Stimulated activated CD8-positive, alpha-beta memory T cell treated with anti-CD3 and anti-CD28 coated beads, Interleukin-15, amount 100 ng/mL, for 4 hours (primary cell): ENCODE data around the gene KRTAP10-3.

Experiments used
- DNase-seq, 2 donors: peaks; one replicate each; pipeline ENCODE4 v3.0.0-alpha.2; 2020; ENCODE audit warnings: low read depth in 2 of 2

The KRTAP10-3 gene

DNA sequence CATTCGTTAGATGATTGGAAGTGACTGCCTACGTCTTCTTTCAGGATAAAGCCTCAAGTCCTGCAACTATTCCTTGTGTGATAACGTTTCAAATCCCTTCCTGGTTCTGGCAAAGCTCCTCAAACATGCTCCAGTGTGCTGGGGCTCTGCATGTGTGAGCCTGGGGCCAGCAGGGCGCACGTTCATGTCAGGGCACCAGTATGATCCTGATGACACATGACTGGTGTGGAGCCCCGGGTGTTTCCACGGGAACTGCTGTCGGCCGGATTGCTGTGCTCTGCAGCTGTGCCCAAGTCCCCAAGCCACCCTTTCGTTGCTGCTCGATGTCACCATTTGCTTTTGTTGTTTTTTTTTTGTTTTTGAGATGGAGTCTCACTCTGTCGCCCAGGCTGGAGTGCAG, 39.9 kb downstream of the KRTAP10-3 start:
- no peak for DNase-seq

DNA sequence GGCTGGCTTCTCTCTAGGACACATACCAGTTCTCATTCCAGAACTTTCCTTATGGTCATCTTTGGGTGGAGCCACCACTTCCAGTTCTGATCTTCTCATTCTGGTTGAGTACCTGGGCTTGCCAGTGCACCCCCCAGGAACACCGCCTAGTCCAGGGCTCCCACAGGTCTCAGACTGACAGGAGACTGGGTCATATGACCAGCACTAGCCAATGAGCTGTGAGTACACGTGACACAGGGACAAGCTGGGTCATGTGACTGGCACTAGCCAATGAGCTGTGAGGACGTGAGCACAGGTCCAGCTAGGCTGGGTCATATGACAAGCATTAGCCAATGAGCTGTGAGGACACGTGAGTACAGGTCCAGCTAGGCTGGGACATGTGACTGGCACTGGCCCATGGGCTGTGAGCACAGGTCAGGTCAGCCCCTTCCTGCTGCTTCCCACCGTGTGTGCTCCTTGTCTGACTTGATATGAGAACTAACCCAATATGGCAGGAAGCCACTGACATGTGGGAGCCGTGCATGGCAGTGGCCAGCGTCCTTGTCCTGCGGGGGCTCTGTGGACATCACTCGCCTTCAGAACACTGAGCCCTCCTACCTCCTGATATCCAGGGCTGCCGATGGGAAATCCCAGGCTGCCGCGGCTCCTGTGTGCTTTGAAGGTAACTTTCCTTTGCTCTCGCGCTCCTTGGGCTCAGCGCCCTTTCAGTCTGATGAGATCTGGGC, 41.3 kb downstream of the KRTAP10-3 start:
- no peak for DNase-seq

DNA sequence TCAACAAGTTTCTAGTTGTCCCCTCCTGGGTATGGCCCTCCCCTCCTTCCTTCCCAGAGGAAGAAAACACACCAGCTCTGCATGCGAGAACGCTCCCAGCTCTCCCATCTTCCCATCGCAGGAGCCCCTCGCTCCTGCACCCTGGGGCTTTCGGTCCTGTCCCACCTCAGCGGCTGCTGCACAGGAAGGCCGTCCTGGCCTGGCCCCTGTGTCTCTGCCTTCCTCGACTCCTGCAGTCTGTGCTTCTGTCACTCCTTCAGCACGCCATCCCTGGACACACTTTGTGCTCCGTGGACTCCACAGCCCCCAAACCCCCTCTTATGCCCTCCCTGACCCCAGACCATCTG, 41.8 kb downstream of the KRTAP10-3 start:
- DNase-seq = no peak

DNA sequence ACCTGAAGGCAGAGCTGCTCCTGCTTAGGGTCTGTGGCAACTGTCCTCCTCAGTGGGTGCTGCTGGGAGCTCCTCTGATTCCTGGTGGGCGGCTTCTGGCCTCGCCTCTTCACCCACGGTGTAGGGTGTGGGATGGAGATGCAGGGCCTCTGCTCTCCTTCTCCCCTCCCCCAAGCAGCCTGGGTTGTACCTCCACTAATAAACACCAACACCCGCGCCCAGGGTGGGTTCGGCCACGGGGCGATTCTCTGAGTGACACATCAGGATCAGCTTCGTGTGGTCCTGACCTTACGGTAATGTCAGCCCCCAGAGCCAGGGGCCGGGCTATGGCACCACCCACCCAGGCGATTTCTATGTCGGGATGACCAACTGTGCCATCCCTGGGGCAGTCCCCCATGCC, 42.3 kb downstream of the KRTAP10-3 start:
- DNase-seq = no peak

DNA sequence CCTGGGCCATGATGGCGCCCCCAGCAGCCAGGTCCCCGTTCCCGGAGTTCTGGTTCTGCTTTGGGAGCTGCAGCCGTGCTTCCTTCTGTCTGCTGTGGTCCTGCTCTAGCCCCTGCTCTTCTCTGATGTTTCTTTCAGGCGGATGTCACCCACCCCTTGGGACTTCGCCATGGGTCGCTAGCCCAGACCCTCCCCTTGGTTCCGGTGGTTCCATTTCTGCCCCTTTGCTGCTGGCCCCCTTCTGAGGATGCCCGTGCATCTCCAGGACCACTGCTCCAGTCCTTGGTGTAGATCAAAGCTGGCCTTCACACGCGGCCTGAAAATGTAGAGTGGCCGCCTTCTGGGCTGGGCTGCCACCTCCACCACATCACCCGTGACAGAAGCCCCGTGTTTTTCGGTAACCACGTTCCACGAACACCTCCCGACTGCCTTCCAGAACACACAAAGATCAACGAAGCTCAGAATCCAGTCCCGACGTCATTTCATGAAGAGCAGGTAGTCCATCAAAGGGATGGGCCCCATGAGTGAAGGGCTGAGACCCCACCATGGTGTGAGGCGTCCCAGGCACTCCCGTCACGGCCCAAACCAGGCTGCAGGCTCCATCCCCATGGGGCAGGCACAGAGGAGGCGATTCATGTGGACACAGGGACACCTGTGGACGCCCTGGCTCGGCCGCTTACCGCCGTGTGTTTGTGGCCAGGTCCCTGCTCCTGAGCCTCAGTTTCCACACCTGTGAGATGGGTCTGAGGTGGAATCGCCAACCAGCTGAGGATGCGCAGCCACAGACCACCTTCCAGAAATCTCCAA, 43.0 kb downstream of the KRTAP10-3 start:
- DNase-seq = no peak

DNA sequence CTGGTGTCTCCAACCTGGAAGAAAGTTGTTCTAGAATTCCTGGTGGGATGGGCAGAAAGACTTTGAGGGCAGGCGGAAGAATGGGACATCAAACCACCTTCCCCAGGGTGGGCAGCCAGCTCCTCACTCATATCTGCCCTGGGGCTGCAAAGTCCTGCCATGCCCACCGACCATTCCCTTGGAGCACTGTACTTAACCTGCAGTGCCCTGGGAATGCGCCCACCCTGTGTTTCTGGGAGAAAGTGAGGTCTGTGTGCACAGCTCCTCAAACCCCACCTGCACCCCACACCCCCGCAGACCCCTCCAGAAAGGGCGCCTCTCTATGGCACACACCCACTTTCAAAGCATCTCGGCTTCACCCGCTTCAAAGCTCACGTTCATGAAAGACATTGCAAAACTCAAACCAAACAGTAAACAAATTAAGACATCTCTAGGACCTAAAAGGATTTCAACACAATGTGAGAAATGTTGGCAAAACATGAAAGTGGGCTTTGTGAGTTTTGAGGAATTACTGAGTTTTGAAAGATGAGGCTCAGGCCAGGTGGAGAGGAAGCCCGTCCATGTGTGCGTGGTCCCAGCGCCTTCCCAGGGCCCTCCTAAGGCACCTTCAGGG, 43.7 kb downstream of the KRTAP10-3 start:
- DNase-seq = no peak

DNA sequence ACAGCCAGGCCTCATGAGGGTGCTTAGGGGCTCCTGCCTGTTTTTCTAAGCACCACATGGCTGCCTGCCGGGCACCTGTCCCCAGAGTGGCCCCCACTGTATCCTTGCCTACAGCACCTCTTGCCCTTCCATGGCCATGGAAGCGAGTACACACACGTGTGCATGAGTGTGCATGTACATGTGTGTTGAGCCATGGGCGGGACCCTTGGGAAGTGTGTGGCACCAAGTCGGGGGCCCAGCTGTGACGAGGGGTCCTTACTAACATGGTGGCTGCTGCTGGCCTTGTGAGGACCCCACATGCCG, 44.4 kb downstream of the KRTAP10-3 start:
- no peak for DNase-seq

DNA sequence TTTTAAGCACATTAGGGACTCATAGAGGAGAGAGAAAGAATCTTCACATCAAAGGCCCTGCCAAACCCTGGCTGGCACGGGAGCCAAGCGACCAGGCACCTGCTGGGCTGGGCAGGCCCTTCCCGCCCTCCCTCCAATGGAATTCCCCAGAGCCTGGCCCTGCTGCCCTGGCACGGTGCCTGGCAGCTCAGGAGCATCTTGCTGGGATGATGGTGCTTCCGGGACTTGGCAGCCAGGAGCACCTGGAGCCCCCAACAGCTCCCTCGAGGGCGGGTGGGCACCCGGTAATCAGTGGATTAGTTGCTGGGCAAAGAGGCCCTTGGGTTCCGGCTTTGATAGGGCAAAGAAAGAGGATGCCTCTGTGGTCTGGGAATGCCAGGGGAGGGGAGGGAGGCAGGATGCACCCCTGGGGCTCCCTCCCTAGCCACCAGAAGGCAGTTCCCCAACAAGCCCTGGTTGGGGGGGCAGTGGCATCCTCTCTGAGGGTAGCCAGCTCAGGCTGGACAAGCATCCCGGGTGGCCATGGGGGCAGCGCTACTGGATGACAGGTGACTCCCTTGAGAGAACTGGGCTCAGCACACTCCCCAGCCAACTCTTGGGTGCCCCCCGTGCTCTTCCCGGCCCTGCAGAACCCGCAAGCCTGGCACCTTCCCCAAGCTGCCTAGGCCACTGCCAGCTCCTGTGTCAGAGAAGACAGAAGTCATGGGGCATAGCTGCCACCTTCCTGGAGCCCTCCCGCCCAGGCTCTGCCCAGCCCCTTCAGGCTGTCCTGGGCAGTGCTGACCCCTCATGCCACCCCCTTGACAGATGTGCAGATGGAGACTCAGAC, 45.0 kb downstream of the KRTAP10-3 start:
- no peak for DNase-seq

DNA sequence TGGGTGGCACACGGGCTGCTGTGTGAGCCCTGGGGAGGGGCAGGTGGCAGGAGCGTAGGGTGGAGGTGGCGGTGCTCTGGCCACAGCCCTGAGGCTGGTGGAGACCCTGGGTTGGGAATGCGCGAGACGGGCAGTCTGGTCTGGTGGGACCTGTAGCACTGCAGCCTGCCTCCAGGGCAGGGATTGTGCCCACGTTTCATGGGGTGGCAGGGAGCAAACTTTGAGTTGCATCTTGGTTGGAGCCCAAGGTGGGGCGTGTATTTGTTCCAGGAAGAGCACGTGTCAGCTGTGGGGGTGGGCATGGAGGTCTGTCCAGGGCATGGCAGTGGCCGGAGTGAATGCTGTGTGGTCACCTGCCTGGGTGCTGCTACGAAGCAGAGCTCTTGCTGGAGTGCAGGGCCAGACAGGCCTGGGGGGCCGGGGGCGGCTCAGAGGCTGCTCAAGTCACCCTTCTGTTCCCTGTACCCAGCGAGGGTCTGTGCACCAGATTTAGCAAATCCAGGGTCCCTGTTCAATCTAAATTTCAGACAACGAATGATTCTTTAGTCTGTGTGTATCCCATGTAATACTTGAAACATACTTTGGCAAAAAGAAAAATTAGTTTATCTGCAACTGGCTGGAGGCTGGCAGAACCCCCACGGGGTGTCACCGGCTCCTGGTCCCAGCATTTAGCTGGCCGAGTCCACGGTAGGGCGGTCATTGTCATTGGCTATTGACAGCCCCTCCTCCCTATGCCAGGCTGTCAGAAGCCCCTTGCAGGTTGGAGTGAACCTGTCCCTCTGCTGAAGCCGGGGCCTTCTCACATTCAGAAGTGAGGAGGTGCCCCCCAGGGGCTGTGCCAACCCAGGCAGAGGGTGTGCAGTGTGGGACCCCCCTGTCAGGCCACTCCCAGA, 45.9 kb downstream of the KRTAP10-3 start:
- DNase-seq = no peak

DNA sequence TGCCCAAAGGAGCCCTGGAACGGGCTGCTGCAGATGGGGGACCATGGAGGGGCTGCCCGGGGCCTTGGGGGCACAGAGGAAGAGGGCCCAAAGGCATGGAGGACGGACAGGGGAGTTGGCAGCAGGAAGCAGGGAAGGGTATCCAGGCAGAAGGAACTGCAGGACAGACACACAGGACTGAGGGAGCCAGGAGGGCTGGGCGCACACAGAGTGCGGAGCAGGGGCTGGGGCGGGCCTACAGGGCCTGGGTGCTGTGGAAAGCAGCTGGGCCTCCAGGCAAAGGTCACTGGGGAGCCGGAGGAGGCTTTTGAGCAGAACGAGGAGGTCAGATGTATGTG, 46.7 kb downstream of the KRTAP10-3 start:
- no peak for DNase-seq

DNA sequence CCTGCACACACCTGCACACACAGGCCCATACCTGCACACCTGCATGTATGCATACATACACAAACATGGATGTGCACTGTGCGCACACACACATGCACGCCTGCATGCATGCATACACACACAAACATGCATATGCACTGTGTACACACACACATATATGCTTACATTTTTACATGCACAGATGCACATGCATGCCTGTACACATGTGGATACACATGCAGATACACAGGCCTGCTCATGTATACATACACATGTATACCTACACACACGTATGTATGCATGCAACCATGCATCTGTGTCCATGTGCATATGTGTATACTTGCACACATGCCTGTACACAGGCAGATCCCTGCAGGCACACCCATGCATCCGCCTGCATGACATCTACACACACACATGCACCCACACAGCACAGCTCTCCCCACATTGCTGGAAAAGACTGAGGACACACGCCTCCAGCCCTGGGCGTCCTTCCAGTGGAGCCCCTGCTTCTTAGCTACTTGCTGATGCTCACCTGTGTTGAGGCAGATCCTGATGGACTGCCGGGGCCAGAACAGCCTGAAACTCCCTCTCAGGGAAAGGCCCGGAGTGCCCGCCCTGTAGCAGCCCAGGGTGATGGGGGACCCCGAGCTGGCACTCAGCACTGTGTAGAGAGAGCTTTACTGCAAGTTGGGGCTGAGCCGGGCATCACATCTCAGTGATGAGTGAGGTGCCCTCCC, 47.2 kb downstream of the KRTAP10-3 start:
- DNase-seq = no peak

DNA sequence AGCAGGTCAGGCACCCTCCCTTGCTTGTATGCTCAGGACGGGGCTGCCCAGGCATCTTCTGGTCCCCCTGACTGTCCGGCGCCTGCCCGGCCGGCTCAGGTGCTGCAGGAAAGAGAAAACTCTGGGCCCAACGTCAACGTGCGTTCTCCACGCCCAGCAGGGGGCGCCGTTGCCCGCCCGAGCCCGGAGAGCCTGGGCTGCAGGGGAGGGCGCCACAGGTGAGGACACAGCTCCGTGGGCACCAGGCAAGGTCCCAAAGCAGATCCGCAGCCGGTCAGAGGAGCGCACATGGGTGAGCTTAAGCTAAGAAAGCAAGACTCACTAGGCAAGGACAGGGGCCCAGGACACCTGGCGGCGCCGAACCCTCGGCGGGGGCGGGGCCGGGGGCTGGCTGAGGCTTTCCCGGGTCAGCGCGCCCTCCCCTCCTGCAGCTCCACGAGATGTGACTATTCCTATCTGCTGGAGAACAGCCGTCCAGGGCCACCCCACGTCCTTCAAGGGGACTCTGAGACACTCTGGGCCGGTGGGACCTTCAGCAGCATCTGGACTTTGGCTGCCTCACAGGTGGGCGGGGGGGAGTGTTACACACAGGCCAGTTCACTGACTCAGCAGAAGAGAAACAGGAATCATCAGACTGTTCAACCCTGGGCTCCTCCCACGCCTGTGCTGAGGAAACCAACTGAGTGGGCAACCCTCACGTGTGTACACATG, 47.9 kb downstream of the KRTAP10-3 start:
- DNase-seq = peak; percentile 38 to 49

DNA sequence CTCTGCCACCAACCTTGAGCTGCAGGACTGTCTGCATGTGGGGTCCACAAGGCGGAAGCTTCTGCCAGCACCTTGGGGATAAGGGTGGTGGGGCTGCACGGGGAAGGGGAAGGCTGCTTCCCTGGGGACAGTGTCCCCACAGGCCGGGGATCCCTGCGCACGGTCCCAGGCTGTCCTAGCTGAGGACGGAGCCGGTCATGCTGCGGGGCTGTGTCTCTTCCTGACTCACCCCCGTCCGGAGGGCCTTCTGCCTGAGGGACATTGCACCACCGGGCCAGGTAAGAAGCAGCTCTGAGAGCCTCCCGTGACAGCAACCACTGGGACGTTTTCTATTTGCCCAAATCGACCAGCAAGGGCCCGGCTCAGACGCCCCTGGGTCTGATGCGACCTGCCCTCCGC, 48.5 kb downstream of the KRTAP10-3 start:
- DNase-seq = no peak

DNA sequence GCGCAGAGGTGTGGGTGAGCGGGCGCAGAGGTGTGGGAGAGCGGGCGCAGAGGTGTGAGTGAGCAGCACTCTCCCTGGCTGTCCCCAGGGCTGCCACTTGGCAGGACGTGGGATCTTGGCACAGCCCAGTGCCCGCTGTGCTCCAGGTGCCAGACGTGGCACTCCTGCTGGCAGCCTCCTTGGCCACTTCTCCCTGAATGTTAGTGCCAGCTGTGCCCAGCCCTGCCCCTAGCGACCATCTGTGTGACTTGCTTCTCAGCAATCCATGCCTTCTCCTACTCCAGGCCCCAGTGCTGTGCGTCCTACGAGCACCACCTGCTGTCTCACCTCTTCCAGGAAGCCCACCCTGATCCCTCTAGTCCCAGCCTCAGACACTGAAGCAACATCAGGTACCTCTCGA, 49.1 kb downstream of the KRTAP10-3 start:
- no peak for DNase-seq

DNA sequence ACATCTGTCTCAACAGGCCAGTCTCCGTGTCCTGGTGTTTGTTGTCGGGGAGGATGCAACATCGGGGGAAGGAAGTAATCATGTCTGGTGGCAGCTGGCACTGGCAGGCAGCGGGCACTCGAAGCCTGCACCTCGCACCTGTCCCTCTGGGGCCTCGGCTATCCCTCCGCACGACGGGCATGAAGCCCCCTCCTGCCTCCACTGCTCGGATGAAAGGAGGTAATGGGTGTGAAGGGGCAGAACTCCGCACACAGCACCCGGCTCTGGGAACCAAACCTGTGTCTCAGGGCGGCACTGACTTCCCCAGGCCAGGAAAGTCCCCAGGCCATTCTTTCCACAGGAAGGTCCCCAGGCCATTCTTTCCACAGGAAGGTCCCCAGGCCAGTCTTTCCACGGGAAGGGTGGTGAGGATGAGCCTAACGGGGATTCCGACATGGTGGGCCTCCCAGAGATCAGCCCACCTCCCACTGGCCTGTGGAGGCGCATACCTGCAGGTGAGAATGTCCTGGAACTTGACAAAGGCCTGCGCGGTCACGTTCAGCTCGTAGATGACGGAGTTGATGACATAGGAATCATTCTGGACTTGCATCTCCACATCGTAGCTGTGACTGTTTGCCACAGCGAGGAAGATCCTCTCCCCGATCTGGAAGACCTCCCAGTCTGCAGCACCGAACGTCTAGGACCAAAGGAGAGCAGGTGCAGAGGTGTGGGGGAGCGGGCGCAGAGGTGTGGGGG, 49.7 kb downstream of the KRTAP10-3 start:
- DNase-seq = no peak

DNA sequence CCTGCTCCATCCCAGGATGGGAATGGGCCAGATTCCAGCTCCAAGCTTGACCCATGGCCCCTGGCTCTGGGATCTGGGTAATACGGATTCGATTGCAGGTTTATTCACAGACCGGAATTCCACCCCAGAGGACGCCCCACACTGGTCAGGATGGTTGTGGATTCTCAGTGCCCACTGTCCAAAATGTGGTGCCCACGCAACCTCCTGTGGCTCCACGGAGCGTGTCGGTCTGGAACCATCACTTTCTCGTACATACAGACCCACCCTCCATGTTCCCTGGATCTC, 50.2 kb downstream of the KRTAP10-3 start:
- no peak for DNase-seq
